ENCODE measurements around the gene HTR2B.
"Not testable (repeated sequence)": the region's sequence is repeated elsewhere in the genome, so short reads cannot be mapped to it uniquely, and the experiment has no call there.

HTR2B gene

GRCh38 chr2:231133365-231134099 is 8.7 kb upstream of the HTR2B start:
- DNase-seq (ENCODE audit: low spot score), result no peak

GRCh38 chr2:231132129-231132528 is 7.3 kb upstream of the HTR2B start:
- DNase-seq (ENCODE audit: low spot score), result no peak

- DNase-seq (ENCODE audit: low spot score), result no peak
Measured at GRCh38 chr2:231130336-231131056, 5.7 kb upstream of the HTR2B start.

GRCh38 chr2:231129216-231129615 is 4.4 kb upstream of the HTR2B start:
- no peak for DNase-seq (ENCODE audit: low spot score)

- DNase-seq (ENCODE audit: low spot score), result no peak
Measured at GRCh38 chr2:231128541-231128940, 3.7 kb upstream of the HTR2B start.

- DNase-seq (ENCODE audit: low spot score), result no peak
Measured at GRCh38 chr2:231127936-231128335, 3.1 kb upstream of the HTR2B start.

GRCh38 chr2:231127480-231127879 is 2.6 kb upstream of the HTR2B start:
- no peak for DNase-seq (ENCODE audit: low spot score)

GRCh38 chr2:231126123-231126522 is 1.3 kb upstream of the HTR2B start:
- DNase-seq (ENCODE audit: low spot score), result no peak

GRCh38 chr2:231123362-231123898 is 1.4 kb downstream of the HTR2B start:
- DNase-seq (ENCODE audit: low spot score), result no peak

GRCh38 chr2:231118614-231118942 is 6.3 kb downstream of the HTR2B start:
- no peak for DNase-seq (ENCODE audit: low spot score)

GRCh38 chr2:231117922-231118613 is 6.8 kb downstream of the HTR2B start:
- DNase-seq (ENCODE audit: low spot score), result no peak

GRCh38 chr2:231117148-231117547 is 7.7 kb downstream of the HTR2B start:
- DNase-seq (ENCODE audit: low spot score), result no peak

GRCh38 chr2:231115651-231116050 is 9.2 kb downstream of the HTR2B start:
- no peak for DNase-seq (ENCODE audit: low spot score)

GRCh38 chr2:231113489-231113888 is 11.4 kb downstream of the HTR2B start:
- DNase-seq (ENCODE audit: low spot score), result no peak

- DNase-seq (ENCODE audit: low spot score), result no peak
Measured at GRCh38 chr2:231111987-231112386, 12.9 kb downstream of the HTR2B start.

- DNase-seq (ENCODE audit: low spot score), result no peak
Measured at GRCh38 chr2:231110551-231110950, 14.3 kb downstream of the HTR2B start.

- peak; percentile 42 for DNase-seq (ENCODE audit: low spot score)
Measured at GRCh38 chr2:231104115-231104713, 20.6 kb downstream of the HTR2B start.

- no peak for DNase-seq (ENCODE audit: low spot score)
Measured at GRCh38 chr2:231102772-231103171, 22.1 kb downstream of the HTR2B start.

GRCh38 chr2:231100990-231101389 is 23.9 kb downstream of the HTR2B start:
- DNase-seq (ENCODE audit: low spot score), result no peak

GRCh38 chr2:231100321-231100720 is 24.5 kb downstream of the HTR2B start:
- DNase-seq (ENCODE audit: low spot score), result not testable (repeated sequence)

- DNase-seq (ENCODE audit: low spot score), result no peak
Measured at GRCh38 chr2:231099918-231100317, 24.9 kb downstream of the HTR2B start.

- DNase-seq (ENCODE audit: low spot score), result no peak
Measured at GRCh38 chr2:231094736-231095346, 30.0 kb downstream of the HTR2B start.
